ENCODE data around the gene ULK3.

DNA sequence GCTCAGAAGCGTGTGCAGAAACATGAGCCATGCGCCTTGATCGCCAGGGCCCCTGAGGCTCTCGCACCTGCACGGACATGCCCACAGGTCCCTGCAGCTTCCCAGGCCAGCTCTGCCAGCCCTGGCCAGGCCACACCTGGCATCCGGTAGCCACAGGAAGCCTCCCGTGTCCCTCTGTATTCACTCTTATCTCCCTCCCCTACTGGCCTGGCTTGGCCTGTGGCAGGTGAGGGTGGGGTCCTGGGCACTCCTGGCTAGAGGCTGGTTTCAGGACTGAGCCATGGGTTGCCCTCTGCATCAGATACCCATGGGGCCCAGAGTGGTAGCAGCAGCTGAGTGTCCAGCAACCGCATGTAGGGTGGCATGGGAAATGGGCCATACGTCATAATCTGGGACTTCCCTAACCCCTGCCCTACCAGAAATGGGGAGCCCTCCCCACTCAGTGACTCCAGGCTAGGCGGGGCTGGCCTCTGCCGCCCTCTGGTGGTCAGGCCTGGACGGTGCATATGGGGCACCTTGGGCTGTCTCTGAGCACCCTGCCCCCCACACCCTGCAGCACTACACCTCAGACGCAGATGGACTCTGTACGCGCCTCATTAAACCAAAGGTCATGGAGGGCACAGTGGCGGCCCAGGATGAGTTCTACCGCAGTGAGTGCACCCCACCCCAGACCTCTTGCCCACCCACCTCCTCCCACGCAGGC lies 42.9 kb downstream of the ULK3 start:
- TF ChIP-seq, protein P1, sequence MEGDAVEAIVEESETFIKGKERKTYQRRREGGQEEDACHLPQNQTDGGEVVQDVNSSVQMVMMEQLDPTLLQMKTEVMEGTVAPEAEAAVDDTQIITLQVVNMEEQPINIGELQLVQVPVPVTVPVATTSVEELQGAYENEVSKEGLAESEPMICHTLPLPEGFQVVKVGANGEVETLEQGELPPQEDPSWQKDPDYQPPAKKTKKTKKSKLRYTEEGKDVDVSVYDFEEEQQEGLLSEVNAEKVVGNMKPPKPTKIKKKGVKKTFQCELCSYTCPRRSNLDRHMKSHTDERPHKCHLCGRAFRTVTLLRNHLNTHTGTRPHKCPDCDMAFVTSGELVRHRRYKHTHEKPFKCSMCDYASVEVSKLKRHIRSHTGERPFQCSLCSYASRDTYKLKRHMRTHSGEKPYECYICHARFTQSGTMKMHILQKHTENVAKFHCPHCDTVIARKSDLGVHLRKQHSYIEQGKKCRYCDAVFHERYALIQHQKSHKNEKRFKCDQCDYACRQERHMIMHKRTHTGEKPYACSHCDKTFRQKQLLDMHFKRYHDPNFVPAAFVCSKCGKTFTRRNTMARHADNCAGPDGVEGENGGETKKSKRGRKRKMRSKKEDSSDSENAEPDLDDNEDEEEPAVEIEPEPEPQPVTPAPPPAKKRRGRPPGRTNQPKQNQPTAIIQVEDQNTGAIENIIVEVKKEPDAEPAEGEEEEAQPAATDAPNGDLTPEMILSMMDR (IDR thresholded peaks at IDR 0.05; ENCODE audit: poor library complexity): peak; percentile 80
- TF ChIP-seq EZH2phosphoT487 (IDR thresholded peaks at IDR 0.05; ENCODE audit: low read depth, severe bottlenecking, unreplicated experiment): no peak

Measured in hepatocyte (in vitro differentiated cells).